ENCODE data around the gene TPST1.

Gene TPST1

GRCh38 chr7:66255534-66256100, 50.5 kb downstream of the TPST1 start:
- Histone ChIP-seq H3K4me3 (ENCODE audit: severe bottlenecking) (no peak overlapping the region), H3K9me3 (ENCODE audit: severe bottlenecking) (peaks cover 7% of the 10 kb centered on the region), H3K4me1 (ENCODE audit: insufficient read depth, poor library complexity, severe bottlenecking) (peaks cover 28% of the 10 kb centered on the region), H3K27me3 (ENCODE audit: insufficient read depth, poor library complexity, severe bottlenecking) (no peaks in the 10 kb centered on the region), H3K36me3 (ENCODE audit: low read depth) (0 out of 2 replicates have a peak, but pooled peaks cover 4% of the 10 kb centered on the region), H3K27ac (ENCODE audit: poor library complexity, severe bottlenecking) (peak overlapping the region; percentile 70)
- ATAC-seq (ENCODE audit: low read depth) (peak; percentile 40; the same call in 1 of the 3 replicates), DNase-seq (ENCODE audit: low spot score) (no peak)
- TF ChIP-seq CTCF (IDR thresholded peaks at IDR 0.05; ENCODE audit: poor library complexity, severe bottlenecking): no peak

GRCh38 chr7:66256281-66256680, 51.1 kb downstream of the TPST1 start:
- Histone ChIP-seq H3K9me3 (ENCODE audit: severe bottlenecking) (peaks cover 7% of the 10 kb centered on the region), H3K27me3 (ENCODE audit: insufficient read depth, poor library complexity, severe bottlenecking) (no peaks in the 10 kb centered on the region), H3K4me3 (ENCODE audit: severe bottlenecking) (no peak overlapping the region), H3K4me1 (ENCODE audit: insufficient read depth, poor library complexity, severe bottlenecking) (peaks cover 21% of the 10 kb centered on the region), H3K36me3 (ENCODE audit: low read depth) (0 out of 2 replicates have a peak, but pooled peaks cover 4% of the 10 kb centered on the region), H3K27ac (ENCODE audit: poor library complexity, severe bottlenecking) (peak overlapping the region; percentile 70)
- ATAC-seq (ENCODE audit: low read depth): no peak
- no peak for DNase-seq (ENCODE audit: low spot score)
- no peak for TF ChIP-seq CTCF (IDR thresholded peaks at IDR 0.05; ENCODE audit: poor library complexity, severe bottlenecking)

GRCh38 chr7:66257481-66257880, 52.3 kb downstream of the TPST1 start:
- H3K27me3 ChIP-seq (ENCODE audit: insufficient read depth, poor library complexity, severe bottlenecking): no peaks in the 10 kb centered on the region
- H3K27ac ChIP-seq (ENCODE audit: poor library complexity, severe bottlenecking): peak overlapping the region; percentile 70
- TF ChIP-seq CTCF (IDR thresholded peaks at IDR 0.05; ENCODE audit: poor library complexity, severe bottlenecking): no peak
- DNase-seq (ENCODE audit: low spot score) (no peak), ATAC-seq (ENCODE audit: low read depth) (no peak)
- no peak overlapping the region for H3K4me3 ChIP-seq (ENCODE audit: severe bottlenecking)
- 0 out of 2 replicates have a peak, but pooled peaks cover 4% of the 10 kb centered on the region for H3K36me3 ChIP-seq (ENCODE audit: low read depth)
- H3K4me1 ChIP-seq (ENCODE audit: insufficient read depth, poor library complexity, severe bottlenecking): peaks cover 20% of the 10 kb centered on the region
- H3K9me3 ChIP-seq (ENCODE audit: severe bottlenecking): peaks cover 7% of the 10 kb centered on the region

GRCh38 chr7:66258409-66258808, 53.3 kb downstream of the TPST1 start:
- no peaks in the 10 kb centered on the region for H3K27me3 ChIP-seq (ENCODE audit: insufficient read depth, poor library complexity, severe bottlenecking)
- H3K4me1 ChIP-seq (ENCODE audit: insufficient read depth, poor library complexity, severe bottlenecking): peaks cover 20% of the 10 kb centered on the region
- 0 out of 2 replicates have a peak, but pooled peaks cover 4% of the 10 kb centered on the region for H3K36me3 ChIP-seq (ENCODE audit: low read depth)
- ATAC-seq (ENCODE audit: low read depth) (no peak), DNase-seq (ENCODE audit: low spot score) (no peak)
- no peak overlapping the region for H3K4me3 ChIP-seq (ENCODE audit: severe bottlenecking)
- TF ChIP-seq CTCF (IDR thresholded peaks at IDR 0.05; ENCODE audit: poor library complexity, severe bottlenecking): no peak
- H3K27ac ChIP-seq (ENCODE audit: poor library complexity, severe bottlenecking): no peak overlapping the region
- peaks cover 7% of the 10 kb centered on the region for H3K9me3 ChIP-seq (ENCODE audit: severe bottlenecking)

- DNase-seq (ENCODE audit: low spot score) (no peak), ATAC-seq (ENCODE audit: low read depth) (no peak)
- Histone ChIP-seq H3K36me3 (ENCODE audit: low read depth) (peaks cover 5% of the 10 kb centered on the region; the same call in 1 of the 2 replicates), H3K27me3 (ENCODE audit: insufficient read depth, poor library complexity, severe bottlenecking) (no peaks in the 10 kb centered on the region), H3K4me1 (ENCODE audit: insufficient read depth, poor library complexity, severe bottlenecking) (peaks cover 7% of the 10 kb centered on the region), H3K27ac (ENCODE audit: poor library complexity, severe bottlenecking) (no peak overlapping the region), H3K9me3 (ENCODE audit: severe bottlenecking) (peaks cover 15% of the 10 kb centered on the region), H3K4me3 (ENCODE audit: severe bottlenecking) (no peak overlapping the region)
- TF ChIP-seq CTCF (IDR thresholded peaks at IDR 0.05; ENCODE audit: poor library complexity, severe bottlenecking): no peak
Measured at GRCh38 chr7:66261941-66262340, 56.8 kb downstream of the TPST1 start.

Data from RWPE2 (cell line).